Muscle layer of duodenum (tissue), 2 donors: ENCODE data around the gene DNAH7.

Source experiments
- H3K27ac ChIP-seq: one replicate; pipeline ENCODE4 v1.7.0; 2013; ENCODE audit warnings: mild to moderate bottlenecking, low read length
- H3K27me3 ChIP-seq: one replicate; pipeline ENCODE4 v1.7.0; 2013; ENCODE audit warnings: low read depth, mild to moderate bottlenecking, control low read depth, low read length
- H3K36me3 ChIP-seq, 2 donors: one replicate each; pipeline ENCODE4 v1.7.0; 2013; ENCODE audit warnings: low read length in 2 of 2, control low read depth in 1 of 2, mild to moderate bottlenecking in 1 of 2; ENCODE audit not compliant: insufficient read depth in 2 of 2, control insufficient read depth in 1 of 2
- H3K4me1 ChIP-seq, 2 donors: one replicate each; pipeline ENCODE4 v1.7.0; 2013; ENCODE audit warnings: low read length in 2 of 2, mild to moderate bottlenecking in 2 of 2, control low read depth in 1 of 2, moderate library complexity in 1 of 2; ENCODE audit not compliant: insufficient read depth in 2 of 2, control insufficient read depth in 1 of 2
- H3K4me3 ChIP-seq, 2 donors: one replicate each; pipeline ENCODE4 v1.7.0; 2013; ENCODE audit warnings: low read length in 2 of 2, low read depth in 1 of 2, mild to moderate bottlenecking in 1 of 2
- H3K9me3 ChIP-seq, 2 donors: one replicate each; pipeline ENCODE4 v1.7.0; 2013; ENCODE audit warnings: low read length in 2 of 2, control low read depth in 1 of 2, mild to moderate bottlenecking in 1 of 2; ENCODE audit not compliant: control insufficient read depth in 1 of 2
- donor health status: healthy.

Gene DNAH7

DNA sequence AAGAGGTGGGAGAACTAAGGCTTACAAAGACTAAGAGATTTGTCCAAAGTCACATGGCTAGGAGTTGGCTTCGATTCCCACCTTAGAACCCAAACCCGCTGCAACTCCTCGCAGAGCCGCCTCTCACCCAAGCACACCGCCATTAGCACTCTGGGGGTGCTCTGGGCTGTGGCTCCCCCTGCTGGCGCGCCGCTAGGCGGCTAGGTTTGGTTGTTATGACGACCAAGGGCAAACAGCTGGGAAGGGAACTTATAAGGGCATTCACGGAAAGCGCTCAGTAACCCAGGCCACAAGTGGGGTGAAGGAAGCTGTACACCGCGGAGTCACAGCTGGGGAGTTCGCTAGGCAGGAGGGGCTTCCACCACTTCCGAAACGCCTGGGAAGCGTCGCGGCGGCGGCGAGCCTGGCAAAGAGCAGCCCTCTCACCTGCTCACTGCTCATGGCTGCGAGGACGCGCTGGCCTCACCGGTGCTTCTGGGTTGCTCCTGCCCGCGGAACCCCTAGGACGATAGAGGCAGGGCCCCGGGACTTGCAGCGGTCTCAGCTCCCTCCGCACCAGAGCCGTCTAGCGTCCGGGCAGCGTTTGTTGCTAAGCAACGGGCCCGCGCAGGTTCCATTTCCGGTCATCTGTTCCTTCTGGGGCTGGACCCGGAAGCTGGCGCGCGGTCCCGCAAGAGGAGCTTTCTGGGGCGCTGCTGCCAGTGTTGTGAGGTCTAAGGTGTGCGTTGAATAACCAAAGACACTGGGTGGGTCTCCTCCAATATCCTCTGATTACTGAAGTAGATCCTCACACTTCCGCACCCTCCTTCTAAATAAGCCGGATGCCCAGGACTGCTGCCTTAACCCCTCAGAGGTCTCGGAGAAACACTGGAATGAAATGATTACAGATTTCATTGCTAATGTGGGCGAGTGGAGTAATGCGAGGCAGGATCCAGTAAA is at the start of gene DNAH7:
Gene DNAH7, minus strand, starts transcription at position 567 of the 939 bp plus-strand sequence. Its CDS starts 126 bp downstream, at position 441.
- H3K27me3 ChIP-seq, result no peaks in the 10 kb centered on the region
- no peaks in the 10 kb centered on the region for H3K9me3 ChIP-seq
- H3K36me3 ChIP-seq, result no peaks in the 10 kb centered on the region
- H3K4me3 ChIP-seq, result peak within 1 kb of the TSS; percentile 88 to 94
- peaks cover 0 to 8% of the 10 kb centered on the region in 2 donors for H3K4me1 ChIP-seq
- peak within 1 kb of the TSS; percentile 73 for H3K27ac ChIP-seq

GRCh38 chr2:196117214-196117705 is 48.6 kb upstream of the DNAH7 start:
- H3K4me1 ChIP-seq, result no peaks in the 10 kb centered on the region
- H3K36me3 ChIP-seq, result peaks cover 0 to 7% of the 10 kb centered on the region in 2 donors
- H3K4me3 ChIP-seq, result no peak overlapping the region
- H3K27me3 ChIP-seq, result no peaks in the 10 kb centered on the region
- H3K27ac ChIP-seq, result no peak overlapping the region
- H3K9me3 ChIP-seq, result no peaks in the 10 kb centered on the region

DNA sequence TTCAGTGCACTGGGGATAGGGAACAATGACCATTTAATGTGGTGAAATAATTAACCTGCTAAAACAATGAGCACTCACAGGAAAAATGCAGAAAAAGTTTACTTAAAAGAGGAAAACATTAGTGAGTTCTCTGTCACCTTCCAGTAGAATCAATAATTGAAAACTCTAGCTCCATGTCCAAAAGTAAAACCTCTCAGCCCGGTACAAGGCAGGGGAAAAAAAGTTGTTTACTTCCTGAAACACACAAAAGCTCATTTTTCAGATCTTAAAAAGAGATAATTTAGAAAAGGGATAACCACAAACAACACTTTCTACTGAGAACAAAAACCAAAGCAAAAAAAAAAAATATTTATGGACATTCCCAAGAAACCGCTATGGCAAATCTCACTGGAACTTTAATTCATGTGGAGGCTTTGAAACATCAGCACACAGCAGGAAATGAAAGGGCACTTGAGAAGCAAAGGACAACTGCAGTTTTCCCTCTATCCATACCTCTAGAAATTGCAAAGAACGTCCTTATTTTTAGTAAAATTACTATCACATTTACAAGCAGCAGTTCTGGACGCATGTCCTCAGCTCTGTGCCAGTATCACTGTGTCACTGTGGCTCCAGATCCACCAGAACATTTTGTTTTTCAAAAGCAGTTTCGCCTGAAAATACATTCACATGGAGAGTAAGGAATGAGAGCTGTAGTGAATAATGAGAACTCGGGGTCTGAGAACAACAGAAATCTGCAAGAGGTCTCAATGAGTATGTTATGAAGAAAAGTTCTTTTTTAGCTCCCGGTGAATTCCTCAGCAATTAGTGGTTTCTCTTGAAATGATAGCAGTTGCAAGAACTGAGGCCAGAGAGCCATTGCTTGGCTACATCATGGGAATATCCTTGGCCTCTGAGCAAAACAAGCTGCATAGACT is 44.7 kb upstream of the DNAH7 start:
- no peaks in the 10 kb centered on the region for H3K4me1 ChIP-seq
- H3K27ac ChIP-seq, result no peak overlapping the region
- H3K36me3 ChIP-seq, result peaks cover 0 to 7% of the 10 kb centered on the region in 2 donors

DNA sequence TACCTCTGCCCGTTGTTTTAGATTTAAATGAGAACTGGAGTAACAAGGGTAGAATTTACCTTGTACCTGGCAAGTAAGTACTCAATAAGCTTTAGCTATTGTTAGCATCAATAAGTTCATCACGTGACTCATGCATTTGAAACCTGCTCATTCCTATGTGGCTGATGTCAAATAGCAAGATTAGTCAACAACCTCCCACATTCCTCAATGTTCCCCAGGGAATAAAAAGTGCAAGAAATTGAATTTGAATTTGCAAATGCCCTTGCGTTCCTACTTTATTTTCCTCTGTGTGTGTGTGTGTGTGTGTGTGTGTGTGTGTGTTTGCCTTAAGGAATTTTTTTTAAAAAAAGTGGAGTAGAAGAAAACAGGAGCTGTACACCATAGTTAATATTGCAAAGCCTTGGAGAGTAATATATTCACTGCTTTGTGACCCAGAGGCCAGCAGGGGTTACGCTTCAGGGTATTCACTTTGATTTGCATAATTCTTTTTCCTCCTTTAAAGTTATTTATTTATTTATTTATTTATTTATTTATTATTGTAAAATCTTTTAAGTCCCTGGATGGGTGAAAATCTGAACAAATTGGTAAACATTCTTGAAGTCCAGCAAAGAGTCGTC is 43.9 kb upstream of the DNAH7 start:
- Histone ChIP-seq H3K27me3 (no peaks in the 10 kb centered on the region), H3K36me3 (peaks cover 0 to 7% of the 10 kb centered on the region in 2 donors), H3K27ac (no peak overlapping the region), H3K4me3 (no peak overlapping the region), H3K9me3 (no peaks in the 10 kb centered on the region), H3K4me1 (no peaks in the 10 kb centered on the region)

More for the DNA sequence above, 44.7 kb upstream of the DNAH7 start:
- no peaks in the 10 kb centered on the region for H3K9me3 ChIP-seq
- H3K4me3 ChIP-seq, result no peak overlapping the region
- no peaks in the 10 kb centered on the region for H3K27me3 ChIP-seq

GRCh38 chr2:196108604-196109003 is 40.0 kb upstream of the DNAH7 start:
- H3K27me3 ChIP-seq, result no peaks in the 10 kb centered on the region
- no peak overlapping the region for H3K27ac ChIP-seq
- peaks cover 0 to 7% of the 10 kb centered on the region in 2 donors for H3K36me3 ChIP-seq
- H3K4me1 ChIP-seq, result no peaks in the 10 kb centered on the region
- no peaks in the 10 kb centered on the region for H3K9me3 ChIP-seq
- no peak overlapping the region for H3K4me3 ChIP-seq

GRCh38 chr2:196105951-196106350 is 37.3 kb upstream of the DNAH7 start:
- Histone ChIP-seq H3K9me3 (no peaks in the 10 kb centered on the region), H3K27me3 (no peaks in the 10 kb centered on the region), H3K4me1 (no peaks in the 10 kb centered on the region), H3K36me3 (no peaks in the 10 kb centered on the region), H3K27ac (no peak overlapping the region), H3K4me3 (no peak overlapping the region)

DNA sequence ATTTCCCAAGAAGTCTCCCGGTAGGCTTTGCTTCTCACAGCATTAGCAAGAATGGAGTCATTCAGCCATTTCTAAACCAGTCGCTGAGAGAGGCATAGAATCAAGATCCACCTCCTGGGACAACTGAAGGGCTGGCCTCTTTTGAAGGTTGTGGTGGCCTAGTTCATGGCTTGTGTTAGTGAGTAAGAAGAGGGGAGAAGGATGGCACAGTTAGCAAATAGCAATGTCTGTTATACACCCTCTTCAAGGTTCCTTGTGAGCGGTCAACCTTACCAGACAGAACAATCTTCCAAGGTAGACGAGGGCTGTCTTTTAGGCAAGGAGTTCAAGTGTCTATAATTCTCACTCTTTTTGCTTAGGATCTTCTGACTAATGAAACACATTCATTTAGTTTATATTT is 35.4 kb upstream of the DNAH7 start:
- H3K9me3 ChIP-seq, result no peaks in the 10 kb centered on the region
- no peak overlapping the region for H3K27ac ChIP-seq
- H3K36me3 ChIP-seq, result no peaks in the 10 kb centered on the region
- no peaks in the 10 kb centered on the region for H3K27me3 ChIP-seq
- H3K4me3 ChIP-seq, result no peak overlapping the region
- H3K4me1 ChIP-seq, result no peaks in the 10 kb centered on the region

GRCh38 chr2:196103626-196104025 is 35.0 kb upstream of the DNAH7 start:
- Histone ChIP-seq H3K4me3 (no peak overlapping the region), H3K4me1 (no peaks in the 10 kb centered on the region), H3K9me3 (no peaks in the 10 kb centered on the region), H3K27me3 (no peaks in the 10 kb centered on the region), H3K36me3 (no peaks in the 10 kb centered on the region), H3K27ac (no peak overlapping the region)

DNA sequence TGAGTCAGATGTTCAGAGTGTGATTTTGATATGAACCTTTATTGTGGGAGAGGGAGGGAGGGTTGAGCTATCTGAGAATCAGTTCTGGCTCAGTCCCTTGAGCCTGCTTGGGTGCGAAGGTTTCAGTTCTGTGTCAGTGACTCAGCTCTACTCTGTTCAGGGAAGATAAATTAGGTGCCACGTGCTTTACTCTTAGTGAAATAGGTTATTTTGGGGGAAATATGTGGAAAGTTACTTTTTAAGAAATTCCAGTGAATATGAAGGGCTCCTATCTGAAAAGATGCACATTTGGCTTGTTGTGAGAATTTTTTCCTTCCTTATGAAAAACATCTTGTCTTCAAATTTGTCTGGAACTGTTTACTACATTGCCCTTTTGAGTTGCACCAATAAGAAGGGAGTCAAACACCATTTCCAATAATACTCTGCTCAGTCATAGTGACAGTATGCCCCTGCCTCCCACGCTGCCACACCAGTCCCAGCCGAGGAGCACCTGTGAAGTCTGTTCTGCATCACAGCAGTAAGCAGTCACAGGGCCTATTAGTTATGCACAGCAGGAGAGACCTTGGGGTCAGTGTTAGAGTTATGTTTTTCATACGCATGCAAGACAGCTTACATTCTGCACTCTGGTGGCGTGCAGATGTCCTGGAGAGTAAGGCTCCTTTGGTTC is 32.8 kb upstream of the DNAH7 start:
- Histone ChIP-seq H3K4me1 (no peaks in the 10 kb centered on the region), H3K9me3 (no peaks in the 10 kb centered on the region), H3K36me3 (no peaks in the 10 kb centered on the region), H3K27me3 (no peaks in the 10 kb centered on the region), H3K4me3 (no peak overlapping the region), H3K27ac (no peak overlapping the region)

DNA sequence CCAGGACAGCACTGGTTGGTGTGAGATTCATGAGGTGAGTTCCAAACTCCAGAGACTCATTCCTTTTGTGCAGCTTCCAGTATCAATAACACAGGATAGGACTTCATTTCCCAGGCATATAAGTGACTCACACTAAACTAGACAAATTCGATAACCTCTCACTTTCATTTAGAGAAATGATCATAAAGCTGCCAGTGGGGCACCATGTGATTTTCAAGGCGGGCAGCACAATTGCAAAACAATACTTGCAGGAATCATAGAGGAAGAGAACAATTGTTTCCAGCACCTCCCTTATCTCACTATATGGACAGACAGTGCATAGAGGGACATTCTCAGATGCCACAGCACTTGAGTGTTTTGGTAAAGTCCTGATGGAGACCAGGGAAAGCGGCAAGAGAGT is 31.3 kb upstream of the DNAH7 start:
- H3K36me3 ChIP-seq, result no peaks in the 10 kb centered on the region

More for the DNA sequence above, 31.3 kb upstream of the DNAH7 start:
- Histone ChIP-seq H3K27me3 (no peaks in the 10 kb centered on the region), H3K4me1 (no peaks in the 10 kb centered on the region), H3K4me3 (no peak overlapping the region), H3K27ac (no peak overlapping the region), H3K9me3 (no peaks in the 10 kb centered on the region)
